ENCODE measurements around the gene SMYD3. TPM values are rescaled to one million over a fixed set of nuclear protein-coding genes. Genes with fewer than 3 reads are reported as not detected.

The SMYD3 gene
- total and polyA plus RNA-seq, 2 donors (not counting 1 experiment from before 2014, with no cell fraction given), result 9.7 to 37.2 TPM

GRCh38 chr1:245937316-245938045 lies 569.6 kb downstream of the SMYD3 start:
- H3K4me1 ChIP-seq (ENCODE audit: control insufficient read depth in 2 of 2, insufficient read depth in 2 of 2, low read length in 2 of 2), result no peaks in the 10 kb centered on the region
- no peaks in the 10 kb centered on the region for H3K9me3 ChIP-seq (ENCODE audit: control extremely low read depth in 1 of 3, control insufficient read depth in 2 of 3, insufficient read depth in 1 of 3, low read length in 2 of 3)
- no peak overlapping the region for H3K27ac Mint-ChIP-seq
- no peak overlapping the region for H2AFZ ChIP-seq (ENCODE audit: insufficient read depth, low read depth, low read length, poor library complexity, severe bottlenecking)
- CTCF ChIA-PET, result interaction anchor here (0.7 to 1.7 kb wide), 2 partner anchors 9 to 42 kb away, joined by 3 to 5 read pairs; no protein-coding TSS in a partner anchor
- POLR2A ChIA-PET, result no interaction called here
- no peak overlapping the region for H3K4me3 Mint-ChIP-seq
- DNase-seq (no peak), ATAC-seq (ENCODE audit: low read depth) (no peak)
- H3K27me3 Mint-ChIP-seq, result no peaks in the 10 kb centered on the region
- no peaks in the 10 kb centered on the region for H3K36me3 ChIP-seq (replicated peaks in 1 of 2; ENCODE audit: control extremely low read depth in 1 of 2, control insufficient read depth in 1 of 2, extremely low read depth in 1 of 2, insufficient read depth in 2 of 2, low read length in 1 of 2)
- no peak overlapping the region for H3K4me2 ChIP-seq (replicated peaks; ENCODE audit: low read depth, low read length, poor library complexity, severe bottlenecking)
- no peaks in the 10 kb centered on the region for H4K20me1 ChIP-seq (ENCODE audit: control insufficient read depth, insufficient read depth, low read length, poor library complexity, severe bottlenecking)
- intact Hi-C loops (cut with micrococcal nuclease), result no loop called here
- H3K4me1 Mint-ChIP-seq, result no peaks in the 10 kb centered on the region
- no peak overlapping the region for H3K27ac ChIP-seq (ENCODE audit: low read length in 2 of 2)
- no peaks in the 10 kb centered on the region for H3K9me3 Mint-ChIP-seq (ENCODE audit: insufficient read depth)
- H3K9ac ChIP-seq (ENCODE audit: low read length), result no peak overlapping the region
- 94% methylated on average over 4 of the region's 8 CpGs for WGBS (ENCODE audit: insufficient coverage)
- no peaks in the 10 kb centered on the region for H3K79me2 ChIP-seq (ENCODE audit: control insufficient read depth, insufficient read depth, low read length)
- TF ChIP-seq CTCF (IDR thresholded peaks at IDR 0.05) (no peak), EZH2 (IDR thresholded peaks at IDR 0.05; ENCODE audit: borderline replicate concordance, insufficient read depth, low read depth, low read length, poor library complexity, severe bottlenecking) (no peak)
- no peaks in the 10 kb centered on the region for H3K27me3 ChIP-seq (replicated peaks in 1 of 4; ENCODE audit: control extremely low read depth in 1 of 4, control insufficient read depth in 3 of 4, insufficient read depth in 4 of 4, low read length in 3 of 4)
- H3K4me3 ChIP-seq (ENCODE audit: control extremely low read depth in 1 of 5, extremely low read depth in 1 of 5, insufficient read depth in 1 of 5, low read depth in 2 of 5, low read length in 4 of 5), result no peak overlapping the region

GRCh38 chr1:245934409-245934808 lies 572.7 kb downstream of the SMYD3 start:
- Mint-ChIP-seq H3K27ac (no peak overlapping the region), H3K27me3 (no peaks in the 10 kb centered on the region), H3K4me3 (no peak overlapping the region), H3K4me1 (no peaks in the 10 kb centered on the region), H3K9me3 (ENCODE audit: insufficient read depth) (no peaks in the 10 kb centered on the region)
- Histone ChIP-seq H3K27me3 (replicated peaks in 1 of 4; ENCODE audit: control extremely low read depth in 1 of 4, control insufficient read depth in 3 of 4, insufficient read depth in 4 of 4, low read length in 3 of 4) (no peaks in the 10 kb centered on the region), H3K79me2 (ENCODE audit: control insufficient read depth, insufficient read depth, low read length) (no peaks in the 10 kb centered on the region), H4K20me1 (ENCODE audit: control insufficient read depth, insufficient read depth, low read length, poor library complexity, severe bottlenecking) (no peaks in the 10 kb centered on the region), H2AFZ (ENCODE audit: insufficient read depth, low read depth, low read length, poor library complexity, severe bottlenecking) (no peak overlapping the region), H3K4me3 (ENCODE audit: control extremely low read depth in 1 of 5, extremely low read depth in 1 of 5, insufficient read depth in 1 of 5, low read depth in 2 of 5, low read length in 4 of 5) (no peak overlapping the region), H3K9me3 (ENCODE audit: control extremely low read depth in 1 of 3, control insufficient read depth in 2 of 3, insufficient read depth in 1 of 3, low read length in 2 of 3) (no peaks in the 10 kb centered on the region), H3K9ac (ENCODE audit: low read length) (no peak overlapping the region), H3K27ac (ENCODE audit: low read length in 2 of 2) (no peak overlapping the region), H3K4me2 (replicated peaks; ENCODE audit: low read depth, low read length, poor library complexity, severe bottlenecking) (no peak overlapping the region), H3K4me1 (ENCODE audit: control insufficient read depth in 2 of 2, insufficient read depth in 2 of 2, low read length in 2 of 2) (no peaks in the 10 kb centered on the region), H3K36me3 (replicated peaks in 1 of 2; ENCODE audit: control extremely low read depth in 1 of 2, control insufficient read depth in 1 of 2, extremely low read depth in 1 of 2, insufficient read depth in 2 of 2, low read length in 1 of 2) (no peaks in the 10 kb centered on the region)
- ChIA-PET CTCF (no interaction called here), POLR2A (no interaction called here)
- no peak for ATAC-seq (ENCODE audit: low read depth)
- TF ChIP-seq CTCF (IDR thresholded peaks at IDR 0.05), result no peak
- TF ChIP-seq EZH2 (IDR thresholded peaks at IDR 0.05; ENCODE audit: borderline replicate concordance, insufficient read depth, low read depth, low read length, poor library complexity, severe bottlenecking), result no peak
- no peak for DNase-seq
- WGBS (ENCODE audit: insufficient coverage), result 97% methylated on average over 4 of the region's 7 CpGs
- intact Hi-C loops (cut with micrococcal nuclease), result no loop called here
